Activated B cell treated with CpG ODN at 0.5 μM for 24 hours (primary cell): ENCODE results near the gene DNAH17. TPM values are rescaled to one million over a fixed set of nuclear protein-coding genes. Genes with fewer than 3 reads are reported as not detected.

Source experiments
- ATAC-seq: fragments of 200-7000 bp; cut with Tn5 transposase; one replicate; pipeline ENCODE4 v1.10.0; 2021; ENCODE audit warnings: low read depth, mild to moderate bottlenecking, moderate library complexity
- CTCF ChIA-PET: fragments of 350-600 bp; sonication (Branson Sonifier 250); formaldehyde crosslinking; loops from one replicate; lab custom pipeline; 2021; ENCODE audit warnings: antibody characterized with exemption; lab: Charles Lee
- POLR2A ChIA-PET: fragments of 350-600 bp; sonication (Branson Sonifier 250); formaldehyde crosslinking; loops from one replicate; lab custom pipeline; 2021; ENCODE audit warnings: antibody characterized with exemption; lab: Charles Lee
- DNase-seq: peaks from one replicate; pipeline ENCODE4 v3.0.0; 2022
- H3K27ac Mint-ChIP-seq: one replicate; pipeline ENCODE4 v1.8.0; 2020; ENCODE audit warnings: mixed read lengths
- H3K27me3 Mint-ChIP-seq: one replicate; pipeline ENCODE4 v1.8.0; 2021; ENCODE audit warnings: mixed read lengths
- H3K36me3 Mint-ChIP-seq: one replicate; pipeline ENCODE4 v1.8.0; 2021; ENCODE audit warnings: low read depth, mixed read lengths
- H3K4me1 Mint-ChIP-seq: one replicate; pipeline ENCODE4 v1.8.0; 2021; ENCODE audit warnings: mixed read lengths
- H3K4me3 Mint-ChIP-seq: one replicate; pipeline ENCODE4 v1.8.0; 2020; ENCODE audit warnings: mild to moderate bottlenecking, mixed read lengths
- H3K9me3 Mint-ChIP-seq: one replicate; pipeline ENCODE4 v1.8.0; 2020; ENCODE audit warnings: mixed read lengths
- intact Hi-C: fragments of 100-400 bp; cut with micrococcal nuclease; formaldehyde crosslinking; loops from one replicate; pipeline ENCODE4 v1.15.1; 2024
- total RNA-seq: library from RNA; stranded (reverse); gene quantifications from 2 replicates; pipeline ENCODE4 v1.2.3, GENCODE V29; 2022
- TF ChIP-seq, protein P1 (sequence below): fragments of 200-600 bp; IDR thresholded peaks from one replicate; pipeline ENCODE4 v1.8.0; 2022; ENCODE audit warnings: antibody characterized with exemption, mild to moderate bottlenecking

Gene DNAH17
- total RNA-seq, 1 donor from 2014 or later: 0.13 TPM

GRCh38 chr17:78475211-78475610, 102.0 kb downstream of the DNAH17 start:
- Mint-ChIP-seq H3K4me3 (no peak overlapping the region), H3K9me3 (no peaks in the 10 kb centered on the region), H3K36me3 (no peaks in the 10 kb centered on the region), H3K27me3 (peaks cover 7% of the 10 kb centered on the region), H3K4me1 (peaks cover 5% of the 10 kb centered on the region), H3K27ac (no peak overlapping the region)
- TF ChIP-seq, protein P1, sequence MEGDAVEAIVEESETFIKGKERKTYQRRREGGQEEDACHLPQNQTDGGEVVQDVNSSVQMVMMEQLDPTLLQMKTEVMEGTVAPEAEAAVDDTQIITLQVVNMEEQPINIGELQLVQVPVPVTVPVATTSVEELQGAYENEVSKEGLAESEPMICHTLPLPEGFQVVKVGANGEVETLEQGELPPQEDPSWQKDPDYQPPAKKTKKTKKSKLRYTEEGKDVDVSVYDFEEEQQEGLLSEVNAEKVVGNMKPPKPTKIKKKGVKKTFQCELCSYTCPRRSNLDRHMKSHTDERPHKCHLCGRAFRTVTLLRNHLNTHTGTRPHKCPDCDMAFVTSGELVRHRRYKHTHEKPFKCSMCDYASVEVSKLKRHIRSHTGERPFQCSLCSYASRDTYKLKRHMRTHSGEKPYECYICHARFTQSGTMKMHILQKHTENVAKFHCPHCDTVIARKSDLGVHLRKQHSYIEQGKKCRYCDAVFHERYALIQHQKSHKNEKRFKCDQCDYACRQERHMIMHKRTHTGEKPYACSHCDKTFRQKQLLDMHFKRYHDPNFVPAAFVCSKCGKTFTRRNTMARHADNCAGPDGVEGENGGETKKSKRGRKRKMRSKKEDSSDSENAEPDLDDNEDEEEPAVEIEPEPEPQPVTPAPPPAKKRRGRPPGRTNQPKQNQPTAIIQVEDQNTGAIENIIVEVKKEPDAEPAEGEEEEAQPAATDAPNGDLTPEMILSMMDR: no peak
- CTCF ChIA-PET: no interaction called here
- POLR2A ChIA-PET: no interaction called here
- no peak for ATAC-seq
- DNase-seq: no peak
- intact Hi-C loops: no loop called here

DNA sequence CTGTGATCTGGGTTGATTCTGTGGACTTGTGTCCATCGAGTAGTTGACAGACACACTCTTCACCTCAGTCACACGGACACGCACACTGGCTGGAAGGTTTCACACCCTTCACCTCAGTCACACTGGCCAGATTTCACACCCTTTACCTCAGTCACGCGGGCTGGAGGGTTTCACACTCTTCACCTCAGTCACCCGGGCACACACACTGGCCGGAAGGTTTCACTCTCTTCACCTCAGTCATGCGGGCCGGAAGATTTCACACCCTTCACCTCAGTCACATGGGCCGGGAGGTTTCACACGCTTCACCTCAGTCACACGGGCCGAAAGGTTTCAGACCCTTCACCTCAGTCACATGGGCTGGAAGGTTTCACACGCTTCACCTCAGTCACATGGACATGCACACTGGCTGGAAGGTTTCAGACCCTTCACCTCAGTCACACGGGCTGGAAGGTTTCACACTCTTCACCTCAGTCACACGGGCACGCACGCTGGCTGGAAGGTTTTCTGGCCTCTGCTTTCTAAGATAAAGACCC, 102.5 kb downstream of the DNAH17 start:
- Mint-ChIP-seq H3K36me3 (no peaks in the 10 kb centered on the region), H3K27me3 (peaks cover 7% of the 10 kb centered on the region), H3K4me1 (peaks cover 5% of the 10 kb centered on the region), H3K27ac (no peak overlapping the region), H3K9me3 (no peaks in the 10 kb centered on the region), H3K4me3 (no peak overlapping the region)
- ATAC-seq (no peak), DNase-seq (no peak)
- TF ChIP-seq, protein P1: no peak
- ChIA-PET POLR2A (no interaction called here), CTCF (no interaction called here)
- intact Hi-C loops: no loop called here

- ChIA-PET POLR2A (no interaction called here), CTCF (no interaction called here)
- H3K4me1 Mint-ChIP-seq: peaks cover 5% of the 10 kb centered on the region
- DNase-seq: no peak
- no peaks in the 10 kb centered on the region for H3K36me3 Mint-ChIP-seq
- no peak overlapping the region for H3K27ac Mint-ChIP-seq
- H3K27me3 Mint-ChIP-seq: peaks cover 7% of the 10 kb centered on the region
- TF ChIP-seq, protein P1: no peak
- H3K4me3 Mint-ChIP-seq: no peak overlapping the region
- no peak for ATAC-seq
- H3K9me3 Mint-ChIP-seq: no peaks in the 10 kb centered on the region
- intact Hi-C loops: no loop called here
These were observed 103.1 kb downstream of the DNAH17 start for GRCh38 chr17:78473951-78474613.

- no peak overlapping the region for H3K27ac Mint-ChIP-seq
- DNase-seq (no peak), ATAC-seq (no peak)
- intact Hi-C loops: no loop called here
- POLR2A ChIA-PET: no interaction called here
- H3K4me3 Mint-ChIP-seq: no peak overlapping the region
- H3K4me1 Mint-ChIP-seq: peaks cover 5% of the 10 kb centered on the region
- H3K36me3 Mint-ChIP-seq: no peaks in the 10 kb centered on the region
- H3K27me3 Mint-ChIP-seq: peaks cover 9% of the 10 kb centered on the region
- H3K9me3 Mint-ChIP-seq: no peaks in the 10 kb centered on the region
- CTCF ChIA-PET: no interaction called here
- TF ChIP-seq, protein P1: no peak
These were observed 104.9 kb downstream of the DNAH17 start for GRCh38 chr17:78472035-78472905.

- TF ChIP-seq, protein P1: no peak
- POLR2A ChIA-PET: no interaction called here
These were observed 105.6 kb downstream of the DNAH17 start for GRCh38 chr17:78471635-78472034.

More at GRCh38 chr17:78471635-78472034, 105.6 kb downstream of the DNAH17 start:
- Mint-ChIP-seq H3K27ac (no peak overlapping the region), H3K27me3 (peaks cover 10% of the 10 kb centered on the region), H3K4me1 (peaks cover 5% of the 10 kb centered on the region), H3K9me3 (no peaks in the 10 kb centered on the region), H3K36me3 (no peaks in the 10 kb centered on the region), H3K4me3 (no peak overlapping the region)
- CTCF ChIA-PET: no interaction called here
- DNase-seq (no peak), ATAC-seq (no peak)
- intact Hi-C loops: no loop called here
